NCI-H446 (cell line): ENCODE data around the gene SLC35F6.
"Not testable (repeated sequence)": the region's sequence is repeated elsewhere in the genome, so short reads cannot be mapped to it uniquely, and the experiment has no call there.

ENCODE experiments used
- DNase-seq, 2 experiments: peaks; one replicate each; lab custom pipeline; 2025; lab: John Stamatoyannopoulos, UW

The SLC35F6 gene

GRCh38 chr2:26730549-26731344 is 33.3 kb upstream of the SLC35F6 start:
- no peak for DNase-seq

- no peak for DNase-seq
These were observed 32.4 kb upstream of the SLC35F6 start for GRCh38 chr2:26731714-26732113.

- DNase-seq = no peak
These were observed 31.6 kb upstream of the SLC35F6 start for GRCh38 chr2:26732446-26732845.

DNA sequence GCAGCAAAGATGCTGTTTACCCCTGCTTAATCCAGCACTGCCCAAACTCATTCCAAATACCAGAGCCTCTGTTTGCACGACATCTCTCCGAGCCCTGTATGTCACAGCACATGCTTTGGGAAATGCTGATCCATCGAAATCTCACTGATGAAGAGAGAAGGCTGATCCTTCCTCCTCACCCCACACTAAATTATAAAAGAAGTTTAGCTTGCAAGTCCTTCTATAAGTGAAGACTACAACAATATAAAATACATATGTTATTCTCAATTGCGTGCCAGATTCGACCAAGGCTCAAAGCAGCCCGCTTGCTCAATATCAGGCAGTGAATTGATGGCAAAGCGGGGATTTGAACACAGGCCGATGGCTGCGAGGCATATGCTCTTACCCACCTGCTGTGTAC is 30.7 kb upstream of the SLC35F6 start:
- no peak for DNase-seq

- DNase-seq = no peak
These were observed 29.0 kb upstream of the SLC35F6 start for GRCh38 chr2:26735097-26735496.

DNA sequence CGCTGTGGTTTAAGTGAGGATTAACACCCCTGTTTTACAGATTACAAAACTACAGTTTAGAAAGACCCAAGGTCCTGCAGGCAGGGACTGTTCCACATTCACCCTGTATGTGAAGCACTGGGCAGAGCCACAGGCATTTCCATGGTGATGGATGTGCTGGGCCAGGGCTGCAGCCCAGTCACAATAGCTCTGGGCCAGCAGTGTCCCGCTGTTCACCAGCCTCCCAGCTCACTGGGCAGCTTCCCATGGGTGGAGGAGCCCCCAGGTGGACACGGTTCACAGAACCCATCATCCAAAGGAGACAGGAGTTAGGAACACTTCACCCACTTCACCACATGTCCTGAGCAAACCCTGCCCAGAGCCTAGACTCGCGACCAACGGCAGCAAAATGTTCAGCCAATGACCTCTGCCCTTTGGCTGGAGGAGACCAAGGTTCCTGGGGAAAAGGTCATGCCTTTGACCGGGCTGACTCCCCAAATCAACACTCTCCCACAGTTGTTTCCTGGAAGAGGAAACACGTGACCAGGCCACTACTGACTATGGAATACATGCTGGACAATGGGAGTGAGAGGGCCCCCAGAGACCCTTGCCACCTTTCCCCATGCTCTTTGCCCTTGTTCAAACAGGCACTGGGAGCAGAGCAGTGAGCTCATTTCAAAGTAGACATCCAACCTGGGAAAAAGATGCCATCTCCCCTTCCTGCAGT is 28.0 kb upstream of the SLC35F6 start:
- no peak for DNase-seq

DNA sequence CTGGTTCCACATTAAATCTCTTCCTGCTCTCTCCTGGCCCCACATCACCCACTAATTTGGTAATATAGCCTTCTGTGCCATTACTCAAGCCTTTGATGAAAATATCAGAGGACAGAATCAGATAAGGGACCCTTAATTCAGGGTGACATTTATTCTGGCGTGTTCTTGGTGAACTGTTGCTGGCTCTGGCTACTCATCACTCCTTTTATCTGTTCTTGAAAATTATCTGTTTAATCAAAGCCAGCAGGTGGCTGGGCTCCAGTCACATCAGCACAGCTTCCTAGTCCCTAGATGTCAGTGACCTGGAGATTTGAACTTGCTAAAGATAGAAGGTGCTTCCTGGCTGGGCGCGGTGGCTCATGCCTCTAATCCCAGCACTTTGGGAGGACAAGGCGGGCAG is 26.9 kb upstream of the SLC35F6 start:
- DNase-seq = no peak

- no peak for DNase-seq
These were observed 25.6 kb upstream of the SLC35F6 start for GRCh38 chr2:26738481-26738880.

DNA sequence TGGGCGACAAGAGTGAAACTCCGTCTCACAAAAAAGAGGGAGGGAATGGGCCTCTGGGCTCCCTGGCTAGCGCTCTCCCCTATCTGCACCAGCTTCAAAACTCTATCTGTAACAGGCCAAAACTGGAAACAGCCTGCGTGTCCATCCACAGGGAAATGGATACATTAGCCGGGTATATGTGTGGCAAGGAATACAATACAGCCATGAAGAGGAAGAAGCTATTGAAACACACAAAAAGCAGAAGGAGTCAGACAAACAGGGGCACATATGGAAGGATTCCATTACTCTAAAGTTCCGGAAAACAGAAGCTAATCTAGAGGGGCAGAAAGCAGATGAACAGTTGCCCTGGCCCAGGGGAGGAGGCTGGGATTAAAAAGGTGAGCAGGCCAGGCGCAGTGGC is 24.6 kb upstream of the SLC35F6 start:
- no peak for DNase-seq

DNA sequence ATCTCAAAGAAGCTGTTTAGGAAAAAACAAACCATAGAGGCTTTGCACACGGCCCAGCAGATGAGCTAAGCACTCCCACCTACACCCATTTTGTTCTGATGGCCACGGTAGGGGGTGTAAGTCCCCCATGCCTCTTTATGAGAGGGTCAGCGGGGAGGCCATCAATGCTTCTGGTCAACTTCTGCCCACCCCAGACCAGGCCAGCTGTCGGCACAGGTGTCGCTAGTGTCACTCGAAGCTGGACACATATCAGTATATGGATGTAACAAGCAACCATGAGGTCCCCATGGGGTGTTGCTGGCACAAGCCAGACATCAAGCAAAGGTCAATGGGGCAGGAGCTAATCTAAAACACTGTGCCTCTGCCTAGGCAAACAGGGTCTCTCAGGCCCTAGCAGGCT is 23.7 kb upstream of the SLC35F6 start:
- DNase-seq = no peak

- peak in 1 of 2 experiments; percentile 62 for DNase-seq
These were observed 23.2 kb upstream of the SLC35F6 start for GRCh38 chr2:26740890-26741302.

DNA sequence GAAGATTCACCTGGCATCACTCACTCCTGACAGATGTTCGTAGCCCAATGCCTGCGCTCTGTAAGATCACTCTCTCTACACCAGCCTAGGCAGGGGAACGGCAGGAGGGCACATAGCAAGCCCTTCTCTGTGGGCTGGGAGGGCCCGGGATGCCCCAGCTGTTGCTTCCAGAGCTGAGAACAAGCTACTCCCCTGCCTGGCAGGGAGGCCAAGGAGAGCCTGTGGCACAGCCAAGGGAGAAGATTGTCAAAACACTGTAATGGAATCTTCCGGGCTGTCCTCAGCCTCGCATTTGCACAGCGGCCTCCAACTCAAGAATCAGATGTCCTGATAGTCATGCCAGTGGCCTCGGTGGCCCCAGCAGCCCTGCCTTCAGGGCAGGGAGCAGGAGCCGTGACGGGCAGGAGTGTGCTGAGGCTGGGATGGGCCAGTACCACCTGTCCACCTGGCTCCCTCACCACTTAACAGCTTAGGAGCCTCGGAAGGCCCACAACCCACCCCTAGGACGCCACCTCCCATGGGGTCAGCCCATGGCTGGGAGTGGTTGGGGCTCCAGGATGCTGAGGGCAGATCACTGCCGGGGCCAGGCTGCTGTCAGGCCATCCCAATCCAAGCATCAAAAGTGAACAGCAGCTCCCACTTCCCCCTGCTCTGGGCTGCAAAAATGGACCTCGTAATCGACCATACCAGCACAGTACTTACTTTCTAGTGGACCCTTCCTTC is 21.9 kb upstream of the SLC35F6 start:
- peak in 1 of 2 experiments; percentile 7 for DNase-seq

DNA sequence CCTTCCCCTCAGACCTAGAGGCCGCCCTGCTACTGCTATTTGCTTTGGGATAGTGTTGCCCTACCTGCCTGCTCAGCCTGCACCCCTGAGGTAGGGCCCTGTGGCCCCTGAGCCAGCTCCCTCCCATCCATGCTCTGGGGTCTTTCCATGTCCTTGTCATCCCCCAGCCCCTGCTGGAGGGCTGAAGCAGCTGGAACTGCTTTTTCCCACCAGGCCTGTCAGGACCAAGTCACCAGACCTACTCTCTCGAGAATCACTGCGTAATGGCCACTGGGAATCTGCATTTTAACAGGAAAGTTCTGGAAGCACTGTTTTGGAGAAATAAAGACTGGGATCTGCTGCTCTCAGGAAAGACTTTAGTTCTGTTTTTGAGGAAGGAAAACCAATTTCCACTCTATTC is 20.2 kb upstream of the SLC35F6 start:
- no peak for DNase-seq

DNA sequence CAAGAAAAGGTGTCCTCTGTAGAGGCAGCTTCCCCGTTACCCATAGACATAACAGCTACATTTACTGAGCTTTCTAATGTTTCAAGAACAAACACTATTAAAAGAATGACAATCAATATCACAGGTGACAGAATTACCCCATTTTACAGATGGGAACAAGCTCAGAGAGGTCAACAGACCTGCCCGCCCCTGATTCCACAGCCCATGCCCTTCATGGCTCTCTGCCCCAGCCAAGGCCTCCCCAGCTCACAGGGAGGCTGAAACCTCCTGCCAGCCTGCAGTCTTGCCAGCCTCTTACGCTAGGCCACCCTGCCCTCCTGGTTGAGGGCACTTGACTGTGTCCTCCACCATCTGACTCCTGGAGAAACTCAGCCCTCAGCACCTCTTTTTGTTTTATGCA is 19.1 kb upstream of the SLC35F6 start:
- no peak for DNase-seq

DNA sequence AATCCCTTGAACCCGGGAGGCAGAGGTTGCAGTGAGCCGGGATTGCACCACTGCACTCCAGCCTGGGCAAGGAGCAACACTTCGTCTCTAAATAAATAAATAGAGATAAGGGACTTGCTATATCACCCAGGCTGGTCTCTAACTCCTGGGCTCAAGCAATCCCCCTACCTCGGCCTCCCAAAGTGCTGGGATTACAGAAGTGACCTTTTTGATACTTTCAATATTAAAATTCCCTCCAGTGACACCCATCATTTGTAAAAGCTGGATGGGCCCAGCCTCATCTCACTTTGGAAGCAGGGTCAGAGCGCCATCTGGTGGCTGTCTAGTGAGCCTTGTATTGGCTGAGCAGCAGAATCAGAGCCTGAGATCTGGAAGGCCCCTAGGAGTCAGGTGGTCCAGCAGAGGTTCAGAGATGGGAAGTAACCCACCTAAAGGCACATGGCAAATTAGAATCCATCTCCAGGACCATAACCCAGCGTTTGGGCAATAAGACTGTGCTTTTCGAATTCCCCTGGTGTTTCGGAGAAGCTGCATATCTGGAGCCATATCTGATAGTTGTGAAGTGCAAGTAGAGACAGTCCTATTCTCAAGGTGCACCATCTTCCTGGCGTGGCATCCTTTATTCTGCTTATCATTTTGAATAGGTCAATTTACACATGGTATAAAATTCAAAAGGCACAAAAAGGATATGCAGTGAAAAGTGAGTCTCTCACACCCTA is 18.3 kb upstream of the SLC35F6 start:
- peak; percentile 66 to 84 for DNase-seq

- DNase-seq = no peak
These were observed 17.1 kb upstream of the SLC35F6 start for GRCh38 chr2:26746934-26747333.

GRCh38 chr2:26749787-26750420 is 14.2 kb upstream of the SLC35F6 start:
- not testable (repeated sequence) for DNase-seq

DNA sequence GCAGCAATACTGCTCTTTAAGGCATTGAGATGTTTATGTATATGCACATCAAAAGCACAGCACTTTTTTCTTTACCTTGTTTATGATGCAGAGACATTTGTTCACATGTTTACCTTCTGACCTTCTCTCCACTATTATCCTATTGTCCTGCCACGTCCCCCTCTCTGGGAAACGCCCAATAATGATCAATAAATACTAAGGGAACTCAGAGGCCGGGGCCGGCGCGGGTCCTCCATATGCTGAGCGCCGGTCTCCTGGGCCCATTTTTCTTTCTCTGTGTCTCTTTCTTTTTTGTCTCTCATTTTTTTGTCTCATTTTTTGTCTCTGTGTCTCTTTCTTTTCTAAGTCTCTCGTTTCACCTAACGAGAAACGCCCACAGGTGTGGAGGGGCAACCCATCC is 13.6 kb upstream of the SLC35F6 start:
- not testable (repeated sequence) for DNase-seq

DNA sequence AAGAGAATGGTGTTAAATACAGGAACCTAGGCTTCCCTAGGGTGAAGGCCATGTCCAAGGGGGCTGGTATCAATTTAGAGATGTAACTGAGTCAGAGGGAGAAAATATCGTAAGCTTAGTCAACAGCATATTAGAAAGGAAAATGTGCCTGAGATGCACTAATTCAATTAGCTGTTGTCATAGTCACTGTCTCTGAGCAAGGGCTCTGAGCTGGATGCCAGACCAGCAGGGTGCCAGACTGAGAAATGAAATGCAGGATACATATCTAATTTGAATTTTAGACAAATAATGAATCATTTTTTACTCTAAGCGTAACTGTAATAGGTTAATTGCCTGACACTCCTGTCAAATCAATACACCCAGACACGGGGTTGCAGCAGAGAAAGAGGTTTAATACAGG is 11.4 kb upstream of the SLC35F6 start:
- DNase-seq = peak; percentile 8 to 57

GRCh38 chr2:26754539-26754938 is 9.5 kb upstream of the SLC35F6 start:
- no peak for DNase-seq

GRCh38 chr2:26754972-26755670 is 9.0 kb upstream of the SLC35F6 start:
- DNase-seq = no peak
